ENCODE data around the gene FAM107B. TPM values are rescaled to one million over a fixed set of nuclear protein-coding genes. Genes with fewer than 3 reads are reported as not detected.

Gene FAM107B
- total RNA-seq, 1 experiment from 2014 or later = 24.5 TPM

- no peak overlapping the region for H3K4me2 ChIP-seq (ENCODE audit: insufficient read depth, insufficient read length, low read length)
- no peak overlapping the region for H2BK5ac ChIP-seq (ENCODE audit: insufficient read length, low read length)
- H3K23me2 ChIP-seq (ENCODE audit: insufficient read length, low read depth, low read length, poor library complexity, severe bottlenecking) = no peaks in the 10 kb centered on the region
- no peak overlapping the region for H3K23ac ChIP-seq (ENCODE audit: insufficient read length, low read depth, low read length)
- H3K18ac ChIP-seq (ENCODE audit: insufficient read length, low read depth, low read length) = no peak overlapping the region
- DNase-seq = no peak
- H3K14ac ChIP-seq (ENCODE audit: insufficient read depth, low read length) = no peak overlapping the region
- H2BK120ac ChIP-seq (ENCODE audit: low read depth, low read length, poor library complexity, severe bottlenecking) = no peak overlapping the region
- no peaks in the 10 kb centered on the region for H3K4me1 ChIP-seq (ENCODE audit: insufficient read depth, low read length)
- no peaks in the 10 kb centered on the region for H3K9me3 ChIP-seq (ENCODE audit: control insufficient read depth, low read depth, low read length)
- H2BK15ac ChIP-seq (ENCODE audit: low read depth, low read length) = no peak overlapping the region
- no peak overlapping the region for H2AK5ac ChIP-seq (ENCODE audit: insufficient read length, low read length)
- Mint-ChIP-seq H3K4me1 (peaks cover 6 to 7% of the 10 kb centered on the region in 2 experiments; a peak in 3 of 4 replicates), H3K36me3 (ENCODE audit: insufficient read depth in 1 of 3, low read depth in 3 of 3) (peaks cover 2 to 10% (median 6%) of the 10 kb centered on the region in 3 experiments; a peak in 5 of 7 replicates), H3K9me3 (no peaks in the 10 kb centered on the region), H3K4me3 (no peak overlapping the region), H3K27ac (no peak overlapping the region), H3K27me3 (ENCODE audit: low read depth) (no peaks in the 10 kb centered on the region)
- no CpG with 5 or more reads among the region's 7 CpGs for WGBS (ENCODE audit: extremely low coverage, insufficient read length, low lambda C conversion rate)
- H3K27me3 ChIP-seq (ENCODE audit: insufficient read depth, low read length) = no peaks in the 10 kb centered on the region
- H3K56ac ChIP-seq (ENCODE audit: insufficient read length, low read depth, low read length) = no peak overlapping the region
- no peak overlapping the region for H2BK12ac ChIP-seq (ENCODE audit: insufficient read length, low read depth, low read length)
- no peak overlapping the region for H3T11ph ChIP-seq (ENCODE audit: low read length)
- H3K4ac ChIP-seq (ENCODE audit: low read depth, low read length) = no peak overlapping the region
- H3K79me2 ChIP-seq (ENCODE audit: insufficient read depth, low read length) = no peaks in the 10 kb centered on the region
- H3K79me1 ChIP-seq (ENCODE audit: insufficient read depth, low read depth, low read length, poor library complexity, severe bottlenecking) = no peaks in the 10 kb centered on the region
- H4K20me1 ChIP-seq (ENCODE audit: control insufficient read depth, insufficient read depth, insufficient read length) = no peaks in the 10 kb centered on the region
- no peak overlapping the region for H4K91ac ChIP-seq (ENCODE audit: insufficient read length, low read depth, low read length)
- TF ChIP-seq CTCF (conservative IDR thresholded peaks at IDR 0.05) = no peak
- H3K9ac ChIP-seq (ENCODE audit: extremely low read depth, insufficient read length, low read length) = no peak overlapping the region
- no peak overlapping the region for H3K27ac ChIP-seq (ENCODE audit: insufficient read length, low read depth, low read length)
- H2AFZ ChIP-seq (ENCODE audit: low read length) = no peak overlapping the region
- H4K8ac ChIP-seq (replicated peaks; ENCODE audit: insufficient read length, low read depth, low read length) = no peak overlapping the region
- no peak overlapping the region for H4K5ac ChIP-seq (ENCODE audit: insufficient read length, low read depth, low read length)
- no peak overlapping the region for H2BK20ac ChIP-seq (ENCODE audit: low read depth, low read length, poor library complexity, severe bottlenecking)
These were observed 248.4 kb downstream of the FAM107B start for GRCh38 chr10:14526326-14526725.

Measured in H9 (cell line).